GM19397 (cell line): ENCODE results near the gene JMJD8.

Experiments
- ATAC-seq: cut with Tn5 transposase; IDR thresholded peaks from one replicate; pipeline ENCODE4 v1.9.1; 2021; ENCODE audit warnings: mild to moderate bottlenecking, moderate library complexity; ENCODE audit not compliant: unreplicated experiment

Gene JMJD8

DNA sequence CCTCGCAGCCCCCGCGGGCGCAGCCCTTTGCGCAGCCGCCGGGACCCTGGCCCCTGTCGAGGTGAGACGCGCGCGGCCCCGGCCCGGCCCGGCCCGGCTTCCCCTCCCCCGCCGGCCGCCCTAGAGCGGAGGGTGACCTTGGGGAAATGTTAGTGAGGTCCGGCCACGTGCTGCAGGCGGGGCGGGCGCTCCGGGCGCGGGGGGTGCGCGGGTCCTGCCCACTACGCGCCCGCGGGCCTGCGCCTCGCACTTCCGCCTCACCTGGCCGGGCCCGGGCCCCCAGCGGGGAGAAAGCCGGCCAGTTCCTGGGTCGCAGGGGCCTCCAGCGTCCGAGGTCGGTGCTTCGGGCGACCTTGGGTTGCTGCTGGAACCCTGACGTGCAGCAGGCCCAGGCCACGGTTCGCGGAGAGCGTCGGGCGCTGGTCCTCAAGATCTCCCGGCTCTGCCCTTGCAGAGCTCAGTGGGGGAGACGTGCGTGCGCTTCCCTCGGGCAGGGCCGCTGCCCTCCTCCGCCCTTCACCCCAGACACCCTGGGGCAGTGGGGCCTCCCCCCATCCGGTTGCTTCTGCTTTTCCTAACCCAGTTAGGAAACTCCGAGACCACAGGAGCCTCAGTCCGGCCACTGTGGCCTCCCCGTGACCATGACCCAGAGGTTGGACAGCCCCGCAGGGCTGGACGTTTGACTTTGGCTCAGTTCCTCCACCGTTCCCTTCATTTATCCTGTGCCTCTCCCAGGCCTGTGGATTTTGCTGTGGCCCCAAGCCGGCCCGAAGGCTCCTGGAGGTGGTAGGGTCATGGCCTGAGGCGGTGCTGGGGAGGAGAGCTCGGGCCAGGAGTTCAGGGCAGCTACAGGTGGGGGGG, 41.7 kb downstream of the JMJD8 start:
- peak; percentile 35 for ATAC-seq

GRCh38 chr16:641326-642188, 42.6 kb downstream of the JMJD8 start, which contains the start of gene MCRIP2:
Gene MCRIP2, plus strand, starts transcription at chr16:641828. Its CDS starts 164 bp downstream, at chr16:641992.
- peak; percentile 43 for ATAC-seq

DNA sequence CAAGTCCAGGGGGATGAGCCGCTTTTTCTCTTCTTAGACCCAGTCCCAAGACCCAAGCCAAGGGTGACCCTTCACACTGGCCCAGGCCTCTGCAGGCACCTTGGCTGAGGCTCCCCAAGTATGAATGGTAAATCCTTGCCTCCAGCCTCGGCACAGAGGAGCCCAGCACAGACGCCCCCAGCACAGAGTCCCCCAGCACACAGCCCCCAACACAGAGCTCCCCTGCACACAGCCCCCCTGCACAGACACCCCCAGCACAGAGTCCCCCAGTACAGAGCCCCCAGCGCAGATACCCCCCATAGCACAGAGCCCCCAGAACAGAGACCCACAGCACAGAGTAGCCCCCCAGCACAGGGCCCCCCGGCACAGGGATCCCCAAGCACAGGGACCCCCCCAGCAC, 43.5 kb downstream of the JMJD8 start:
- ATAC-seq = no peak

GRCh38 chr16:638836-639235, 45.3 kb downstream of the JMJD8 start:
- ATAC-seq = no peak

DNA sequence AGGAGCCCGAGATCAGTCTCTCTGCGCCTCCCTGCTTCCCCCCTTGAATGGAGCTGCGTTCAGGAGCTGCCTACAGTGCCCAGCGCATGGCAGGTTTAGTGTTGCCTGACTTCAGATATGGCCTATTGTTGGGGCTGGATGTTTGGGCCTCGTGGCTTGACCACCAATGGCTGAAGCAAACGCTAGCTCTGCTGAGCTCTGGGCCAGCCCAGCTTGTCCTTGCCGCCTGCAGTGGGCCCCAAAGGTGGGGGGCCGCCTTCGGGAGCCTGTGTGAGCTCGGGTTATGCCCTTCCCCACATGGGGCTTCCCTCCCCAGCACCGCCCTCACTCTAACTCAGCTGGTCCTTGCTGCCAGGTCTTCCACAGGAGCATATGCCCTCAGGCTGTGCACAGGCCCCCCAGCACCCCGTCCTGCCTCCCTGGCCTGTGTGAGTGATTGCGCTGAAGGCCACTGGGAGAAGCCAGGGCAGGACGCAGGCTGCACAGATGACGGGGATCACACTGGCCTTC, 46.0 kb downstream of the JMJD8 start:
- no peak for ATAC-seq

GRCh38 chr16:637081-638018, 46.8 kb downstream of the JMJD8 start:
- no peak for ATAC-seq

GRCh38 chr16:636206-637080, 47.7 kb downstream of the JMJD8 start, which contains the start of gene METTL26:
Gene METTL26, minus strand, starts transcription at chr16:636305. Its CDS starts 15 bp downstream, at chr16:636290.
- peak; percentile 69 for ATAC-seq

DNA sequence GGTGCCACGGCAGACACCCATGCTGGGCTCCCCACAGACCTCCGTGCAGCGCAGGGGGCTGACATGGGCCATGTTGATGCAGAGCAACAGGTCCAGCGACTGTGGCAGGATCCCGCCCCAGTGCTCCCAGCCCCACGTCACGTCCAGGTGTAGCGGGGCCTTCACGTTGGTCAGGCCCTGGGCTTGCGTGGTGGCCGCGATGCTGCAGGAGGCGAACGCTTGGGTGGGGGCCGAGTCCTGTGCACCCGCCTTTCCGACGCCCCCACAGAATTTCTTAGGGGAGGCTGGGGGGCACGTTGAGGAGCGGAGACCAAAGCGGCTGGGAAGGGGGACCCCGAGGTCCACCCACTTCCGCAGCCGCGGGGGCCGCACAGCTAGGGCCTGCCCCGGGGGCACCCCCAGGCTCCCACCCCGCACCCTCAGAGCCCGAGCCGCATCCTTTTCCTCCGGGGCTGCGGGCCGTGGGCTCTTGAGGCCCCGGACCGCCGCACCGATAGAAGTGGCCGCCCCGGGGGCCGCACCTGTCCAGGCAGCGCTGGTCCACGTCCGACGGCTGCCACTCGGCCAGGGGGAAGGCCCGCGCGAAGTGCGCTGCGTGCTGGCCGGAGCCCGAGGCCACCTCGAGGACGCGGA, 48.4 kb downstream of the JMJD8 start:
- ATAC-seq = peak; percentile 5

DNA sequence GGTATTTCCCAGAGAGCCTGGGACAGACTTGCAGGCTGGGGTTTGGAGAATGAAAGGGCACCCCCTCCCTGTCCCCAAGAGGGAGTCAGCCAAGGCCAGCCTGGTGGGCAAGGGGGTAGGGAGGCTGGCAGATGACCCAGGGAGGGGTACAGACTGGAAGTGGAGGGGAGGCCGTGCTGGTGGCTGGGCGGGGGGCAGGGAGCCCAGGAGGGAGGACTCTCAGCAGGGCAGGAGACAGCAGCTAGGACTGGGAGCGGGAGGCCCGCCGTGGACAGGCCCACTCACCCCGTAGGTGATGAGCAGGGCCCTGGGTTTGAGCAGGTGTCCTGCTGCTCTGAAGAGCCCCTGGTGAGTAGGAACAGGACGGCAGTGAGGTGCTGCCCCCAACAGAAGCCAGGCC, 49.1 kb downstream of the JMJD8 start:
- no peak for ATAC-seq

DNA sequence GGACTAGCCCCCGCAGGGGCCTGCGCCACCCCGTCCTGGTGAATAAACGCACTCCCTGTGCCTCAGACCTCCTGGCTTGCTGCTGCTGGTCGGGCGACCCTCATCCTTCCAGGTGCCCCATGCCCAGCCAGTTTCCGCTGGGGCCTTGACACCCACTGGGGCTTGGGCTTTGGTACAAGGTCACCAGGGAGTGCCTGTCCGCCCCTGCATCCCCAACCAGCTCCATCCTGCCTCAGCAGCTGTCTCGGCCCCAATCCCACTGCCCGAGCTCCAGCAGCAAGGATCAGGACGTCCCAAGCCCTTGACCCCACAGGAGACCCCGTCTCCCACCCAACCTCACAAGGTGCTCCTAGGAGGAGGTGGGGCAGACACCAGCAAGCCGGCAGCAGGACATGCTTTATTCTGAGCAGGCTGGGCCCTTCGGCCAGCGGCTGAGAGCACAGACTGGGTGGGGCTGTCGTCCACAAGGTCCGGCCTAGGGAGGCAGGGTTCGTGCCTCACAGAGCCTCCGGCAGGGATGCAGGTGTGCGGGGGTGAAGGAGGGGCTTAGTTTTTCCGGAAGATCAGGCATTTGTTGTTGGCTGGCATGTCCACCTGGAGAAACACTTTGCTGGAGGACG, 50.0 kb downstream of the JMJD8 start:
- no peak for ATAC-seq

GRCh38 chr16:633336-634050, 50.6 kb downstream of the JMJD8 start:
- ATAC-seq = no peak

DNA sequence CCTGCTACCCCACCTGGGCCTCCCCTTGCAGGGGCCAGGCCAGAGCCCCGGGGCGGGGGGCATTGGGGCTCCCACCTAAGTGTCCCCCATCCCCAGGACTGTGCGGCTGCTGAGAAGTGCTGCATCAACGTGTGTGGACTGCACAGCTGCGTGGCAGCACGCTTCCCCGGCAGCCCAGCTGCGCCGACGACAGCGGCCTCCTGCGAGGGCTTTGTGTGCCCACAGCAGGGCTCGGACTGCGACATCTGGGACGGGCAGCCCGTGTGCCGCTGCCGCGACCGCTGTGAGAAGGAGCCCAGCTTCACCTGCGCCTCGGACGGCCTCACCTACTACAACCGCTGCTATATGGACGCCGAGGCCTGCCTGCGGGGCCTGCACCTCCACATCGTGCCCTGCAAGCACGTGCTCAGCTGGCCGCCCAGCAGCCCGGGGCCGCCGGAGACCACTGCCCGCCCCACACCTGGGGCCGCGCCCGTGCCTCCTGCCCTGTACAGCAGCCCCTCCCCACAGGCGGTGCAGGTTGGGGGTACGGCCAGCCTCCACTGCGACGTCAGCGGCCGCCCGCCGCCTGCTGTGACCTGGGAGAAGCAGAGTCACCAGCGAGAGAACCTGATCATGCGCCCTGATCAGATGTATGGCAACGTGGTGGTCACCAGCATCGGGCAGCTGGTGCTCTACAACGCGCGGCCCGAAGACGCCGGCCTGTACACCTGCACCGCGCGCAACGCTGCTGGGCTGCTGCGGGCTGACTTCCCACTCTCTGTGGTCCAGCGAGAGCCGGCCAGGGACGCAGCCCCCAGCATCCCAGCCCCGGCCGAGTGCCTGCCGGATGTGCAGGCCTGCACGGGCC, 51.4 kb downstream of the JMJD8 start:
- no peak for ATAC-seq

DNA sequence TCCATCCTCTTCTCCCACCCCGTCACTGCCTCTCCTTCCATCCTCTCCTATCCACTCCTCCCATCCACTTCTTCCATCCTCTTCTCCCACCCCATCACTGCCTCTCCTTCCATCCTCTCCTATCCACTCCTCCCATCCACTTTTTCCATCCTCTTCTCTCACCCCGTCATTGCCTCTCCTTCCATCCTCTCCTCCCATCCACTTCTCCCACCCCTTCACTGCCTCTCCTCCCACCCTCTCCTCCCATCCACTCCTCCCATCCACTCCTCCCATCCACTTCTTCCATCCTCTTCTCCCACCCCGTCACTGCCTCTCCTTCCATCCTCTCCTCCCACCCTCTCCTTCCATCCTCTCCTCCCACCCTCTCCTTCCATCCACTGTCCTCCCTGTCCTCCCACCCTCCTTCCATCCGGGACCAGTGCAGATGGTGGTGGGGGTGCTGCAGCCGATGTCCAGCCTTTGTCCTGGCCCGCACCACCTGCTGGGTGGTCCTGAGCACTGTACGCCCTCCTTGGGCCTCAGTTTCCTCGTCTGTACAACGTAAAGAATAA, 52.3 kb downstream of the JMJD8 start:
- no peak for ATAC-seq
